Measurements from ENCODE around the gene KLHL35. TPM values are rescaled to one million over a fixed set of nuclear protein-coding genes. Genes with fewer than 3 reads are reported as not detected.

The KLHL35 gene
- total RNA-seq, 6 donors from 2014 or later: 3.5 to 7.3 (median 4.3) TPM

- Histone ChIP-seq H3K4me3 (peak overlapping the region; percentile 71 to 79 (median 72)), H3K4me1 (peaks cover 21 to 50% (median 31%) of the 10 kb centered on the region in 4 donors), H3K9me3 (no peaks in the 10 kb centered on the region), H3K27ac (peak overlapping the region; percentile 90 to 97 (median 94)), H3K27me3 (no peaks in the 10 kb centered on the region), H3K36me3 (peaks cover 30 to 48% (median 40%) of the 10 kb centered on the region in 4 donors)
- TF ChIP-seq POLR2AphosphoS5 (IDR thresholded peaks at IDR 0.05) (no peak), EP300 (IDR thresholded peaks at IDR 0.05) (no peak), POLR2A (IDR thresholded peaks at IDR 0.05) (no peak), CTCF (IDR thresholded peaks at IDR 0.05) (no peak)
- no peak for DNase-seq
- 15 to 16% methylated on average over 11 of the region's 11 CpGs for WGBS, 2 donors
- ATAC-seq (ENCODE audit: low FRiP score in 2 of 2): peak in 1 of 2 donors; percentile 20
Measured at GRCh38 chr11:75400146-75400865, 32.7 kb downstream of the KLHL35 start.

GRCh38 chr11:75399344-75400145 lies 33.5 kb downstream of the KLHL35 start, which contains the start of gene RPS3:
Gene RPS3, plus strand, starts transcription at chr11:75399518. Its CDS starts 30 bp downstream, at chr11:75399548.
- DNase-seq (peak; percentile 94), ATAC-seq (ENCODE audit: low FRiP score in 2 of 2) (peak; percentile 95 to 98)
- H3K27ac ChIP-seq: peak within 1 kb of the TSS; percentile 90 to 97 (median 94)
- H3K4me1 ChIP-seq: peaks cover 21 to 50% (median 31%) of the 10 kb centered on the region in 4 donors
- H3K9me3 ChIP-seq: no peaks in the 10 kb centered on the region
- TF ChIP-seq CTCF (IDR thresholded peaks at IDR 0.05): peak in 4 of 6 experiments; percentile 21 to 46 (median 35)
- TF ChIP-seq EP300 (IDR thresholded peaks at IDR 0.05): peak in 1 of 4 donors; percentile 37
- TF ChIP-seq POLR2A (IDR thresholded peaks at IDR 0.05): peak; percentile 70 to 94 (median 83)
- peak; percentile 99 for TF ChIP-seq POLR2AphosphoS5 (IDR thresholded peaks at IDR 0.05)
- 0 to 1% methylated on average over 21 to 55 of the region's 55 CpGs for WGBS, 2 donors
- H3K27me3 ChIP-seq: no peaks in the 10 kb centered on the region
- H3K4me3 ChIP-seq: peak within 1 kb of the TSS; percentile 71 to 79 (median 72)
- H3K36me3 ChIP-seq: peaks cover 22 to 40% (median 32%) of the 10 kb centered on the region in 4 donors

- peak overlapping the region in 2 of 4 donors; percentile 71 to 72 for H3K4me3 ChIP-seq
- ATAC-seq (ENCODE audit: low FRiP score in 2 of 2) (no peak), DNase-seq (no peak)
- no peak for TF ChIP-seq CTCF (IDR thresholded peaks at IDR 0.05)
- no peak for TF ChIP-seq POLR2A (IDR thresholded peaks at IDR 0.05)
- no peak for TF ChIP-seq EP300 (IDR thresholded peaks at IDR 0.05)
- TF ChIP-seq POLR2AphosphoS5 (IDR thresholded peaks at IDR 0.05): no peak
- H3K4me1 ChIP-seq: peaks cover 21 to 45% (median 31%) of the 10 kb centered on the region in 4 donors
- peaks cover 16 to 34% (median 26%) of the 10 kb centered on the region in 4 donors for H3K36me3 ChIP-seq
- peak overlapping the region in 1 of 4 donors; percentile 97 for H3K27ac ChIP-seq
- H3K27me3 ChIP-seq: no peaks in the 10 kb centered on the region
- H3K9me3 ChIP-seq: no peaks in the 10 kb centered on the region
- WGBS, 2 donors: 76 to 80% methylated on average over 8 of the region's 8 CpGs
Measured at GRCh38 chr11:75398906-75399305, 34.1 kb downstream of the KLHL35 start.

GRCh38 chr11:75394085-75394840 lies 38.7 kb downstream of the KLHL35 start:
- no peak for TF ChIP-seq CTCF (IDR thresholded peaks at IDR 0.05)
- no peak for TF ChIP-seq EP300 (IDR thresholded peaks at IDR 0.05)
- TF ChIP-seq POLR2AphosphoS5 (IDR thresholded peaks at IDR 0.05): no peak
- TF ChIP-seq POLR2A (IDR thresholded peaks at IDR 0.05): no peak
- Histone ChIP-seq H3K27me3 (no peaks in the 10 kb centered on the region), H3K27ac (no peak overlapping the region), H3K4me3 (no peak overlapping the region), H3K36me3 (no peaks in the 10 kb centered on the region), H3K4me1 (peaks cover 0 to 5% (median 0%) of the 10 kb centered on the region in 4 donors), H3K9me3 (no peaks in the 10 kb centered on the region)
- 78 to 83% methylated on average over 8 of the region's 8 CpGs for WGBS, 2 donors
- no peak for ATAC-seq (ENCODE audit: low FRiP score in 2 of 2)
- no peak for DNase-seq
